IMR-90 (cell line): ENCODE data around the gene PDE8B. TPM values are rescaled to one million over a fixed set of nuclear protein-coding genes. Genes with fewer than 3 reads are reported as not detected.

Experiments
- ATAC-seq: fragments of 200-7000 bp; cut with Tn5 transposase; 2 replicates; pipeline ENCODE4 v1.9.1; 2020; ENCODE audit warnings: low read depth, mild to moderate bottlenecking, moderate library complexity
- BruUV-seq: library from RNA; stranded (reverse); fragments of 400-500 nt; replicated peaks from 2 replicates; lab custom pipeline; 2021; lab: Mats Ljungman, UMichigan
- CTCF ChIA-PET: fragments of 300-600 bp; formaldehyde crosslinking; extraction: SDS; loops from one replicate; lab custom pipeline; 2021; ENCODE audit warnings: antibody characterized with exemption; lab: Yijun Ruan, JAX
- POLR2A ChIA-PET: fragments of 300-600 bp; sonication (Branson Sonifier 250); formaldehyde crosslinking; loops from one replicate; lab custom pipeline; 2022; ENCODE audit warnings: antibody characterized with exemption; ENCODE audit not compliant: unreplicated experiment; lab: Charles Lee
- DNase-seq: peaks from one replicate; pipeline ENCODE4 v3.0.0; 2013
- H2AFZ ChIP-seq: replicated peaks from 2 replicates; pipeline ENCODE3; 2013; ENCODE audit warnings: low read length, mild to moderate bottlenecking; ENCODE audit not compliant: poor library complexity
- H2AK5ac ChIP-seq: 2 replicates; pipeline ENCODE4 v1.6.1; 2013; ENCODE audit warnings: low read depth, low read length, inconsistent platforms
- H2AK9ac ChIP-seq: replicated peaks from 2 replicates; pipeline ENCODE3; 2013; ENCODE audit warnings: mild to moderate bottlenecking, low read depth, low read length, moderate library complexity; ENCODE audit not compliant: poor library complexity
- H2BK120ac ChIP-seq: 2 replicates; pipeline ENCODE4 v1.6.1; 2013; ENCODE audit warnings: low read depth, low read length, inconsistent platforms
- H2BK15ac ChIP-seq: 3 replicates; pipeline ENCODE4 v1.6.1; 2013; ENCODE audit warnings: low read depth, low read length, inconsistent platforms
- H2BK20ac ChIP-seq: 2 replicates; pipeline ENCODE4 v1.6.1; 2013; ENCODE audit warnings: low read depth, mild to moderate bottlenecking, inconsistent platforms, low read length, moderate library complexity
- H2BK5ac ChIP-seq: 2 replicates; pipeline ENCODE4 v1.6.1; 2013; ENCODE audit warnings: mild to moderate bottlenecking, low read depth, low read length, inconsistent platforms; ENCODE audit not compliant: poor library complexity, severe bottlenecking
- H3K14ac ChIP-seq: replicated peaks from 2 replicates; pipeline ENCODE4 v1.6.1; 2013; ENCODE audit warnings: low read depth, low read length, inconsistent platforms
- H3K18ac ChIP-seq: 2 replicates; pipeline ENCODE4 v1.6.1; 2013; ENCODE audit warnings: low read depth, low read length, control low read depth
- H3K23ac ChIP-seq: 2 replicates; pipeline ENCODE4 v1.6.1; 2013; ENCODE audit warnings: low read depth, low read length, inconsistent platforms
- H3K27ac ChIP-seq: 2 replicates; pipeline ENCODE4 v1.5.1; 2013; ENCODE audit warnings: mild to moderate bottlenecking, control low read depth, low read length; ENCODE audit not compliant: insufficient read depth
- H3K27me3 ChIP-seq: 2 replicates; pipeline ENCODE4 v1.6.1; 2013; ENCODE audit warnings: low read length; ENCODE audit not compliant: control insufficient read depth, insufficient read depth
- H3K36me3 ChIP-seq: 2 replicates; pipeline ENCODE4 v1.6.1; 2013; ENCODE audit warnings: low read length, mixed read lengths; ENCODE audit not compliant: control insufficient read depth, insufficient read depth
- H3K4ac ChIP-seq: 2 replicates; pipeline ENCODE4 v1.6.1; 2013; ENCODE audit warnings: low read depth, low read length, inconsistent platforms
- H3K4me1 ChIP-seq: 2 replicates; pipeline ENCODE4 v1.6.1; 2013; ENCODE audit warnings: low read length, mixed read lengths; ENCODE audit not compliant: control insufficient read depth, insufficient read depth
- H3K4me2 ChIP-seq: 2 replicates; pipeline ENCODE4 v1.6.1; 2013; ENCODE audit warnings: low read depth, mild to moderate bottlenecking, control low read depth, low read length, moderate library complexity
- H3K4me3 ChIP-seq: 2 replicates; pipeline ENCODE4 v1.5.1; 2013; ENCODE audit warnings: low read depth, mild to moderate bottlenecking, control low read depth, low read length, moderate library complexity; ENCODE audit not compliant: insufficient read depth
- H3K56ac ChIP-seq: 2 replicates; pipeline ENCODE4 v1.6.1; 2013; ENCODE audit warnings: low read length, inconsistent platforms; ENCODE audit not compliant: insufficient read depth; ENCODE audit errors: extremely low read depth
- H3K79me1 ChIP-seq, 2 experiments: 2 replicates each; pipeline ENCODE4 v1.6.1; 2013; ENCODE audit warnings: low read length in 2 of 2, inconsistent platforms in 1 of 2, low read depth in 1 of 2
- H3K9ac ChIP-seq: 2 replicates; pipeline ENCODE4 v1.6.1; 2013; ENCODE audit warnings: low read depth, low read length, control low read depth
- H3K9me1 ChIP-seq: 2 replicates; pipeline ENCODE4 v1.6.1; 2013; ENCODE audit warnings: low read length, inconsistent platforms; ENCODE audit not compliant: insufficient read depth
- H3K9me3 ChIP-seq: 2 replicates; pipeline ENCODE4 v1.6.1; 2013; ENCODE audit warnings: low read length; ENCODE audit not compliant: control insufficient read depth, insufficient read depth
- H4K20me1 ChIP-seq: 2 replicates; pipeline ENCODE4 v1.6.1; 2013; ENCODE audit warnings: low read length, inconsistent platforms; ENCODE audit not compliant: insufficient read depth
- H4K5ac ChIP-seq: 2 replicates; pipeline ENCODE4 v1.6.1; 2013; ENCODE audit warnings: mild to moderate bottlenecking, low read depth, low read length, control low read depth
- H4K8ac ChIP-seq, 2 experiments: 2 replicates each; pipeline ENCODE4 v1.6.1; 2013; ENCODE audit warnings: low read depth in 2 of 2, low read length in 2 of 2, control low read depth in 1 of 2, inconsistent platforms in 1 of 2
- H4K91ac ChIP-seq: 2 replicates; pipeline ENCODE4 v1.6.1; 2013; ENCODE audit warnings: low read depth, low read length, inconsistent platforms; ENCODE audit not compliant: insufficient read depth
- BHLHE40 ChIP-seq: fragments of 150-350 bp; IDR thresholded peaks from 2 replicates; pipeline ENCODE4 v1.6.1; 2016; ENCODE audit warnings: mild to moderate bottlenecking, low read depth, low read length
- CEBPB ChIP-seq: IDR thresholded peaks from 2 replicates; pipeline ENCODE4 v1.6.1; 2012; ENCODE audit warnings: low read depth, low read length, improper control_type of control experiment
- CHD1 ChIP-seq: IDR thresholded peaks from 2 replicates; pipeline ENCODE4 v1.6.1; 2012; ENCODE audit warnings: low read depth, low read length, improper control_type of control experiment
- FOS ChIP-seq: fragments of 150-350 bp; IDR thresholded peaks from 2 replicates; pipeline ENCODE4 v1.6.1; 2016; ENCODE audit warnings: low read depth, low read length
- MAZ ChIP-seq: IDR thresholded peaks from 2 replicates; pipeline ENCODE4 v1.6.1; 2012; ENCODE audit warnings: low read depth, mild to moderate bottlenecking, low read length, improper control_type of control experiment, moderate library complexity, borderline replicate concordance
- NFE2L2 ChIP-seq: fragments of 150-350 bp; IDR thresholded peaks from 2 replicates; pipeline ENCODE4 v1.6.1; 2016; ENCODE audit warnings: low read depth, mild to moderate bottlenecking, low read length
- POLR2A ChIP-seq: IDR thresholded peaks from 2 replicates; pipeline ENCODE4 v1.6.1; 2012; ENCODE audit warnings: mild to moderate bottlenecking, low read depth, low read length
- RCOR1 ChIP-seq: IDR thresholded peaks from 2 replicates; pipeline ENCODE4 v1.6.1; 2012; ENCODE audit warnings: mild to moderate bottlenecking, low read length, improper control_type of control experiment; ENCODE audit not compliant: insufficient replicate concordance
- SMC3 ChIP-seq: fragments of 150-350 bp; IDR thresholded peaks from 2 replicates; pipeline ENCODE4 v1.6.1; 2016; ENCODE audit warnings: low read depth, mild to moderate bottlenecking, antibody characterized with exemption, low read length, moderate library complexity
- WGBS, 2 experiments: methylation state at CpG; one replicate each; pipeline versions ENCODE4 v1.1.5 to v1.1.7; 2013; ENCODE audit warnings: missing lambda C conversion rate in 2 of 2; ENCODE audit not compliant: insufficient read length in 1 of 2; ENCODE audit errors: extremely low coverage in 2 of 2; 5-methylcytosine and 5-hydroxymethylcytosine counted together
- dilution Hi-C: fragments of 300-500 bp; cut with HindIII; formaldehyde crosslinking; loops from one replicate; pipeline ENCODE4 v1.14.3; 2018; ENCODE audit warnings: low sequenced_read_pairs; ENCODE audit not compliant: unreplicated experiment
- in situ Hi-C: fragments of 300-500 bp; cut with MboI; formaldehyde crosslinking; loops from 3 replicates; pipeline ENCODE4 v1.14.3; 2019; ENCODE audit warnings: low sequenced_read_pairs, inconsistent platforms, mixed read lengths
- intact Hi-C: fragments of 100-400 bp; cut with micrococcal nuclease; formaldehyde crosslinking; loops from 2 replicates; pipeline ENCODE4 v1.10.0; 2022
- polyA plus RNA-seq, 3 experiments: library from polyadenylated mRNA; depleted of rRNA; stranded (reverse); fragments of >200 nt; gene quantifications; 2 replicates each; pipeline ENCODE4 v1.2.3, GENCODE V29; 2012; ENCODE audit warnings: low replicate concordance in 1 of 3
- total RNA-seq: library from RNA; depleted of rRNA; stranded (reverse); fragments of >200 nt; gene quantifications from 2 replicates; pipeline ENCODE4 v1.2.3, GENCODE V29; 2012
- TF ChIP-seq, protein P1 (sequence below): fragments of 150-350 bp; IDR thresholded peaks from 2 replicates; pipeline ENCODE4 v1.6.1; 2017; ENCODE audit warnings: mild to moderate bottlenecking, antibody characterized with exemption, low read length, low read depth
- TF ChIP-seq, protein P2 (sequence below): conservative IDR thresholded peaks from 2 replicates; pipeline ENCODE4 v1.5.1; 2012; ENCODE audit warnings: mild to moderate bottlenecking, low read depth, low read length, improper control_type of control experiment

Gene PDE8B
- total and polyA plus RNA-seq, 2 of the 4 experiments (the other 2 are of a cell fraction), result under 0.01 to 0.03 TPM

DNA sequence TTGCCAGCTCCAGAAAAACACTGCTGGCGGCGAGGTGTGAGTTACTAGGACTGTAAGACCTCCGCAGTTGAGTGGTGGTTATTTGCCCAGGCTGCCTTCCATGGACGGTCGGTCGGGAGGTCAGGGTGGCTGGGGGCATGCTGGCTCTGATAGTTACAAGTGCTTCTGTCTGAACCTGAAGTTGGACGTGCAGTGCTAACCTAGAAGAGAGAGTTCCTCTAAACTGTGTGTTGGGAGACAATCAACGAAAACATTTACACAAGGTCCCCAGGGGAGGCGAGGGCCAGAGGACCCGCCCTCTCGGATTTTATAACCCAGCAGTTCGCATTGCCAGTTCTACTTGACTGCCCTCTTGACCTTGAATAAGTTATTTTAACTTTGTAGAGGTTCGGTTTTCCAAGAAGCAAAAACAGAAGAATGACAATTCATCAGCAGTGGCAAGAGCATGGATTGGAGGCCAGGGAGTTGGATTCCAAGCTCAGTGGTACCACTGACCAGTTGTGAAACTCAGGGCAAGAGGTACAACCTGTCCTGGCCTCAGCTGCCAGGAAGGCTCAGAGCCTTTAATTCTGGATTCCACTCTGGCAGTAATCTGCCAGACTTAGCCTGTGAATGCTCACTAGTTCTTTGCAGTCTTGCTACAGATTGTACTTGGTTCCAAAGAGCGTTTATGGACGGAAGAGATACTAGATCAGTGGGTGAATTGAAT is 28.7 kb upstream of the PDE8B start:
- BruUV-seq, result no TSS peak
- POLR2A ChIA-PET, result no interaction called here
- Histone ChIP-seq H3K4me3 (no peak overlapping the region), H4K5ac (no peak overlapping the region), H3K14ac (no peak overlapping the region), H3K36me3 (no peaks in the 10 kb centered on the region), H4K91ac (no peak overlapping the region), H3K27ac (no peak overlapping the region), H2BK15ac (no peak overlapping the region), H2BK20ac (no peak overlapping the region), H3K56ac (no peak overlapping the region), H2BK5ac (no peak overlapping the region), H2BK120ac (no peak overlapping the region), H3K4ac (no peak overlapping the region), H3K9me3 (peaks cover 2% of the 10 kb centered on the region; the same call in 1 of the 2 replicates), H3K9ac (no peak overlapping the region), H4K8ac (no peak overlapping the region), H3K27me3 (peaks cover 56% of the 10 kb centered on the region), H3K79me1 (no peaks in the 10 kb centered on the region), H4K20me1 (no peaks in the 10 kb centered on the region), H3K18ac (no peak overlapping the region), H2AK5ac (no peak overlapping the region), H3K23ac (no peak overlapping the region), H3K4me2 (no peak overlapping the region), H3K4me1 (no peaks in the 10 kb centered on the region), H3K9me1 (no peaks in the 10 kb centered on the region), H2AFZ (no peak overlapping the region), H2AK9ac (no peak overlapping the region)
- CTCF ChIA-PET, result interaction anchor here (1.0 kb wide), 1 partner anchor 16 kb away, joined by 3 read pairs; no protein-coding TSS in a partner anchor
- DNase-seq (no peak), ATAC-seq (no peak)
- intact Hi-C loops (no loop called here), in situ Hi-C loops (no loop called here), dilution Hi-C loops (no loop called here)
- TF ChIP-seq BHLHE40, result no peak
- TF ChIP-seq CEBPB, result no peak
- no peak for TF ChIP-seq FOS
- TF ChIP-seq MAZ, result no peak
- TF ChIP-seq, protein P1, sequence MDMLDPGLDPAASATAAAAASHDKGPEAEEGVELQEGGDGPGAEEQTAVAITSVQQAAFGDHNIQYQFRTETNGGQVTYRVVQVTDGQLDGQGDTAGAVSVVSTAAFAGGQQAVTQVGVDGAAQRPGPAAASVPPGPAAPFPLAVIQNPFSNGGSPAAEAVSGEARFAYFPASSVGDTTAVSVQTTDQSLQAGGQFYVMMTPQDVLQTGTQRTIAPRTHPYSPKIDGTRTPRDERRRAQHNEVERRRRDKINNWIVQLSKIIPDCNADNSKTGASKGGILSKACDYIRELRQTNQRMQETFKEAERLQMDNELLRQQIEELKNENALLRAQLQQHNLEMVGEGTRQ, result no peak
- TF ChIP-seq SMC3, result no peak
- TF ChIP-seq NFE2L2, result no peak
- TF ChIP-seq POLR2A, result no peak
- no peak for TF ChIP-seq RCOR1
- TF ChIP-seq CHD1, result no peak
- TF ChIP-seq, protein P2, sequence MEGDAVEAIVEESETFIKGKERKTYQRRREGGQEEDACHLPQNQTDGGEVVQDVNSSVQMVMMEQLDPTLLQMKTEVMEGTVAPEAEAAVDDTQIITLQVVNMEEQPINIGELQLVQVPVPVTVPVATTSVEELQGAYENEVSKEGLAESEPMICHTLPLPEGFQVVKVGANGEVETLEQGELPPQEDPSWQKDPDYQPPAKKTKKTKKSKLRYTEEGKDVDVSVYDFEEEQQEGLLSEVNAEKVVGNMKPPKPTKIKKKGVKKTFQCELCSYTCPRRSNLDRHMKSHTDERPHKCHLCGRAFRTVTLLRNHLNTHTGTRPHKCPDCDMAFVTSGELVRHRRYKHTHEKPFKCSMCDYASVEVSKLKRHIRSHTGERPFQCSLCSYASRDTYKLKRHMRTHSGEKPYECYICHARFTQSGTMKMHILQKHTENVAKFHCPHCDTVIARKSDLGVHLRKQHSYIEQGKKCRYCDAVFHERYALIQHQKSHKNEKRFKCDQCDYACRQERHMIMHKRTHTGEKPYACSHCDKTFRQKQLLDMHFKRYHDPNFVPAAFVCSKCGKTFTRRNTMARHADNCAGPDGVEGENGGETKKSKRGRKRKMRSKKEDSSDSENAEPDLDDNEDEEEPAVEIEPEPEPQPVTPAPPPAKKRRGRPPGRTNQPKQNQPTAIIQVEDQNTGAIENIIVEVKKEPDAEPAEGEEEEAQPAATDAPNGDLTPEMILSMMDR, result no peak
- 57% methylated on average over 4 of the region's 15 CpGs; no CpG with 5 or more reads in 1 of the 2 experiments for WGBS, 2 experiments
